T-helper 2 cell treated with Interferon-gamma antibody and Interleukin-4, amounts not matched to agents 5 μg/mL and 100 μg/mL, for 36 hours (primary cell): ENCODE data around the gene CYP11A1.

Experiments
- DNase-seq: peaks from one replicate; pipeline ENCODE4 v3.0.0; 2021; ENCODE audit warnings: low spot score
- H3K27ac Mint-ChIP-seq: one replicate; pipeline ENCODE4 v1.8.0; 2021; ENCODE audit warnings: mild to moderate bottlenecking, mixed read lengths
- H3K27me3 Mint-ChIP-seq: one replicate; pipeline ENCODE4 v1.8.0; 2021; ENCODE audit warnings: low read depth, mixed read lengths
- H3K36me3 Mint-ChIP-seq: one replicate; pipeline ENCODE4 v1.8.0; 2021; ENCODE audit warnings: low read depth, mixed read lengths
- H3K4me1 Mint-ChIP-seq: one replicate; pipeline ENCODE4 v1.8.0; 2021; ENCODE audit warnings: low read depth, mixed read lengths
- H3K4me3 Mint-ChIP-seq: one replicate; pipeline ENCODE4 v1.8.0; 2022; ENCODE audit warnings: mild to moderate bottlenecking, moderate library complexity, mixed read lengths
- H3K9me3 Mint-ChIP-seq: one replicate; pipeline ENCODE4 v1.8.0; 2021; ENCODE audit warnings: mixed read lengths

CYP11A1 gene

DNA sequence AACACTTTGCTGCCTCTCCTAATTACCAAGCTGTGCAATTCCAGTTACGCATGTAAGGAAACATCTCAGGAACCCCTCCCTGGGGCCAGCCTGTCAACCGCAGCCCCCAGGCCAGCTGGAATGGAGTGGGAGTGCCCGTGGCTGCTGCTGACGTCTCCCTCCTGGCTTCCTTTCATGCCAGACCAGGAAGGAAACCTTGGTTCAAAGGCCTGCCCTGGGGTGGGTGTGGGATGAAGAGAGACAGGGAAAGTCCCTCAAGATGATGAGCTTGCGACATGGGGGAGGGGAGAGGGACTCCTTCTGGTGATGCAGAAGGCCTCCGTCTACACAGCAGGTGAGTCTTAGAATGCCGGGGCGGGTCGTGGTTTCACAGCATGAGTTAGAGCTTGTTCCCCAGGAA lies 11.4 kb upstream of the CYP11A1 start:
- peaks cover 35% of the 10 kb centered on the region for H3K4me1 Mint-ChIP-seq
- no peak overlapping the region for H3K27ac Mint-ChIP-seq
- H3K4me3 Mint-ChIP-seq, result no peak overlapping the region
- no peaks in the 10 kb centered on the region for H3K9me3 Mint-ChIP-seq
- H3K27me3 Mint-ChIP-seq, result no peaks in the 10 kb centered on the region
- H3K36me3 Mint-ChIP-seq, result no peaks in the 10 kb centered on the region
- DNase-seq, result peak; percentile 67

DNA sequence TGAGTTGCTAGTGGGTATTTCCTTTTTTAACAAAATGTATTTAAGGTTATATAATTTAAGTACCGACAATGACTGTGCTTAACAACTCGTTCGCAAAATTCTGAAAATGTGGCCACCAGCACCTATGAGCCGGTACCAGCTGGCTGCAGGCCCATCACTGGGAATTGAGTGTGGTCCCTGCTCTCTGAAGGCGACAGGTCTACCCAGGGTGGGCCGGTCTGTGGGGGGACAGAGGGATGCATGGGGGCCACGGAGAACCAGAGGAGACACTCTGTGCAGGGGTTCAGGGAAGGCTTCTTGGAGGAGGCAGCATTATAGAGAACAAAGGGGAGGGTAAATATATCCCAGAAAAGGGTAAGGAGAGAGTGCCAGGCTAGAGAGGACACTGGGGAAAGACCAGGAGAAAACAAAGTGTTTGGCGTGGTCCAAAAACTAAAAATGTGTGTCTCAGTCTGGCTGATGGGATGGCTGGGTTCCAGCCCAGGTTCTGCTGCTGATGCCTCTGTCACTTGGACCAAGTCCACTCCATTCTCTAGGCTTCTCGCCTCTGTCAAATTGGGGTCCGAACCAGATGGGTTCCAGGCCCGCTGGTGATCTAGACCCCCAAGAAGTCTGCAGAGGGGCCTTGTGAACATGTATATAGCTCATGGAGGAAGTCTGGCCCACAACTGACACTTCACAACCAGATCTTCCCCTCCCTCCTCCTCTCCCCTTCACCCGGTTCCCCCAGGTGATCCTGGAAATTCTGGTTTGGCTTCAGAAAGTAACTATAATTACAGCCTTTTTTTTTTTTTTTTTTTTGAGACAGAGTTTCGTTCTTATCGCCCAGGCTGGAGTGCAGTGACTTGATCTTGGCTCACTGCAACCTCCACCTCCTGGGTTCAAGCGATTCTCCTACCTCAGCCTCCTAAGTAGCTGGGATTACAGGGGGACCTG lies 10.7 kb upstream of the CYP11A1 start:
- no peak for DNase-seq
- H3K27ac Mint-ChIP-seq, result no peak overlapping the region
- no peaks in the 10 kb centered on the region for H3K36me3 Mint-ChIP-seq
- no peaks in the 10 kb centered on the region for H3K27me3 Mint-ChIP-seq
- H3K4me1 Mint-ChIP-seq, result peaks cover 33% of the 10 kb centered on the region
- no peaks in the 10 kb centered on the region for H3K9me3 Mint-ChIP-seq
- no peak overlapping the region for H3K4me3 Mint-ChIP-seq

DNA sequence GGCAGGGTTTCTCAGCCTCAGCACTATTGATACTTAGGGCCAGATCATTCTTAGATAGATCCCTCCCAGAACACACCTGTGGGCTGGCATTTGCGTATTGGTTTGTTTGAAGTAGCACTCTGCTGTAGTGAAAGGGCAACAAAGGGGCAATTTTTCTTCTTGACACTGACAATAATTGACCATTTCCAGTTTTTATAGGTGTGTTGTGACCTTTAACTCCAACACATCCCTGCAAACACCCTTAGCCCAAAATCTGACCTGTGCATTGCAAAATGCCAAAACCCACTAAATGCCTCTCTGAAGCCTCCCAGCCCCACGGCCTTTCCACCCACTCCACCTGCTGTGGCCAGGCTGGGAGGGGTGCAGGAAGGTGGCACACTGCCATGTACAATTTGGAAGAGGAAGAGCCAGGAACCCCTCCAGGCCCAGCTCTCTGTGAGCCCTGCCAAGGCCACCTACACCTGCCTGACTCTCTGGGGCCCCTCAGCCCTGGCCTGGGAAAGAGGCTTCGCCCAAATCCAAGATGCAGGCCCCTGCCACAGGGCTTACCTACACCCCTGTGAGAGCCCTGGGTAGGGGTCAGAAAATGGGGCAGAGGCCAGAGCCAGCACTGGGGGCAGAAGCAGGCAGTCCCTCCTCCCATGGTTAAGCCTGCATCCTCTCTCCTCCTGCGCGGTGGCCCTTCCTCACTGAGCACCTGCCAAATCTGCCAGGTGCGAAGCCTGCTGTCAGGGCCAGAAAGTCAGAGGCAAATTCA lies 9.6 kb upstream of the CYP11A1 start:
- H3K27me3 Mint-ChIP-seq, result peaks cover 3% of the 10 kb centered on the region
- no peaks in the 10 kb centered on the region for H3K36me3 Mint-ChIP-seq
- H3K4me3 Mint-ChIP-seq, result no peak overlapping the region
- H3K9me3 Mint-ChIP-seq, result no peaks in the 10 kb centered on the region
- peaks cover 25% of the 10 kb centered on the region for H3K4me1 Mint-ChIP-seq
- H3K27ac Mint-ChIP-seq, result no peak overlapping the region
- no peak for DNase-seq

DNA sequence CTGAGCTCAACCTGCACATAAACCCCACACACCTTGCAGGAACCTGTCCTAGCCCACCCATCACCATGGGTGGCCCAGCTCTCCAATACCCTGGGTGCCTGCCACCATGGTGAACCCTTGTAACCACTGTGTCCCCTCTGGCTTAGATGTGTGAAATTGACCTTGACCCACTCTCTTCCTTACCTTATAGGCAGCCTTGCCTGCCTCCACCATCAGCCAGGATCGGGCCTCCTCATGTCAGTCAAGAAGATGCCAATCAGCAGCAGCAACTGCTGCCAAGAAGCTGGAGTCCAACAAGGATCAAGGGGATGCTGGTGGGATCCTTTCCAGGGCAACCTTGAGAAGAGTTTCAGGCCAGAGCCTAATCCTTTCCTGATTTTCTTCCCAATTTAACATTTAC lies 8.8 kb upstream of the CYP11A1 start:
- Mint-ChIP-seq H3K4me1 (peaks cover 25% of the 10 kb centered on the region), H3K36me3 (no peaks in the 10 kb centered on the region), H3K9me3 (no peaks in the 10 kb centered on the region), H3K4me3 (no peak overlapping the region), H3K27ac (no peak overlapping the region), H3K27me3 (peaks cover 6% of the 10 kb centered on the region)
- DNase-seq, result no peak

GRCh38 chr15:74375303-74375693 lies 7.9 kb upstream of the CYP11A1 start:
- H3K36me3 Mint-ChIP-seq, result no peaks in the 10 kb centered on the region
- peak overlapping the region; percentile 86 for H3K4me3 Mint-ChIP-seq
- peak; percentile 73 for DNase-seq
- no peaks in the 10 kb centered on the region for H3K9me3 Mint-ChIP-seq
- peaks cover 18% of the 10 kb centered on the region for H3K4me1 Mint-ChIP-seq
- peaks cover 13% of the 10 kb centered on the region for H3K27me3 Mint-ChIP-seq
- no peak overlapping the region for H3K27ac Mint-ChIP-seq

DNA sequence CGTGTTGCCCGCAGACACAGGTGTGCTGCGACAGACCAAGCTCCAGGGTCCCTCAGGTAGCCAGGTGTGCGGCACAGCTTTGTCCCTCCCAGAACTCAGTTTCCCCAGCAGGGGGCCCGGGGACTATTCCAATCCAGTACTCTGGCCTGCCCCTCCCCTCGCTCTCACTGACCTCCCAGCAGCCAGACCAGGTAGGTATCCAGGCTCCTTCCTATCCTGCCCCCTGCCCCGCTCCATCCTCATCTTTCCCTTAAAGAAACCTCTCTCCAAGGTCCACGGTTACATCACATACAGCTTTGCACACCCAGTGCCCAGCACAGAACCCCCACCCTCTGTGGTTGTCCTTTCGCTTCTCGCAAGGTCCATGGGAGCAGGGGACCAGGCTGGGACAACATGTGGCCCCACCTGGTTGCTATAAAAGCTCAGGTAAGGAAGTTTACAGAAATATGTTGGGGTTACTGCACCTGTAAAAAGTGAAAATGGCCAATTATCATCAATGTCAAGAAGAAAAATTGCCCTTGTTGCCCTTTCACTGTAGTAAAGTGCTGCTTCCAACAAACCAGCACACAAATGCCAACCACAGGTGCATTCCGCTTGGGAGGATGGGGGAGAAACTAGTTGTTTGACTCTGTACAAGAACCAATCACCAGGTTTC lies 7.3 kb upstream of the CYP11A1 start:
- no peak for DNase-seq
- Mint-ChIP-seq H3K4me3 (peak overlapping the region; percentile 86), H3K27me3 (peaks cover 16% of the 10 kb centered on the region), H3K36me3 (no peaks in the 10 kb centered on the region), H3K4me1 (peaks cover 18% of the 10 kb centered on the region), H3K9me3 (no peaks in the 10 kb centered on the region), H3K27ac (no peak overlapping the region)

- no peaks in the 10 kb centered on the region for H3K9me3 Mint-ChIP-seq
- peak overlapping the region; percentile 86 for H3K4me3 Mint-ChIP-seq
- H3K27me3 Mint-ChIP-seq, result peaks cover 18% of the 10 kb centered on the region
- peak; percentile 89 for DNase-seq
- H3K27ac Mint-ChIP-seq, result peak overlapping the region; percentile 74
- peaks cover 14% of the 10 kb centered on the region for H3K4me1 Mint-ChIP-seq
- no peaks in the 10 kb centered on the region for H3K36me3 Mint-ChIP-seq
Observed at GRCh38 chr15:74373731-74374647, 6.5 kb upstream of the CYP11A1 start.

GRCh38 chr15:74373056-74373650 lies 5.7 kb upstream of the CYP11A1 start:
- Mint-ChIP-seq H3K4me3 (peak overlapping the region; percentile 86), H3K36me3 (no peaks in the 10 kb centered on the region), H3K9me3 (no peaks in the 10 kb centered on the region), H3K27ac (peak overlapping the region; percentile 74), H3K4me1 (peaks cover 10% of the 10 kb centered on the region), H3K27me3 (peaks cover 24% of the 10 kb centered on the region)
- DNase-seq, result no peak

GRCh38 chr15:74370471-74370870 lies 3.0 kb upstream of the CYP11A1 start:
- Mint-ChIP-seq H3K27me3 (peaks cover 42% of the 10 kb centered on the region), H3K27ac (no peak overlapping the region), H3K9me3 (no peaks in the 10 kb centered on the region), H3K4me3 (no peak overlapping the region), H3K36me3 (no peaks in the 10 kb centered on the region), H3K4me1 (peaks cover 10% of the 10 kb centered on the region)
- DNase-seq, result no peak

DNA sequence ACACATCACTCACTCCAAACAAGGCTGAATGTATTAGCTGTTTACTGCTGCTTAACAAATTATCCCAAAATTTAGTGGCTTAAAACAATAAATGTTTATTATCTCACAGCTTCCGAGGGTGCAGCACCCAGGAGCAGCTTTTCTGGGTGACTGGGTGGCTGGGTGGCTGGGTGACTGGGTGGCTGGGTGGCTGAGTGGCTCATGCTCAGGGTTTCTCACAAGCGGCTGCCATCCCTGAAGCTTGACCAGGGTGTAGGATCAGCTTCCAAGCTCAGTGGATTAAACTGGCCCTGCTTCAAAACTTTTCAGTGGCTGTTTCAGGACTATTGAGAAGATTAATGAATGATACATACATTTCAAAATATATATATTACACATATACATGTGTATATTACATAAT lies 2.3 kb upstream of the CYP11A1 start:
- H3K4me3 Mint-ChIP-seq, result no peak overlapping the region
- no peak overlapping the region for H3K27ac Mint-ChIP-seq
- H3K4me1 Mint-ChIP-seq, result peaks cover 4% of the 10 kb centered on the region
- H3K36me3 Mint-ChIP-seq, result no peaks in the 10 kb centered on the region
- DNase-seq, result no peak
- H3K27me3 Mint-ChIP-seq, result peaks cover 50% of the 10 kb centered on the region
- no peaks in the 10 kb centered on the region for H3K9me3 Mint-ChIP-seq

GRCh38 chr15:74369084-74369745 lies 1.8 kb upstream of the CYP11A1 start:
- Mint-ChIP-seq H3K27ac (no peak overlapping the region), H3K36me3 (no peaks in the 10 kb centered on the region), H3K27me3 (peaks cover 55% of the 10 kb centered on the region), H3K9me3 (no peaks in the 10 kb centered on the region), H3K4me1 (peaks cover 3% of the 10 kb centered on the region), H3K4me3 (no peak overlapping the region)
- no peak for DNase-seq

GRCh38 chr15:74368121-74368520 lies 675 bp upstream of the CYP11A1 start:
- no peak for DNase-seq
- no peak overlapping the region for H3K4me3 Mint-ChIP-seq
- H3K27me3 Mint-ChIP-seq, result peaks cover 65% of the 10 kb centered on the region
- no peaks in the 10 kb centered on the region for H3K36me3 Mint-ChIP-seq
- H3K9me3 Mint-ChIP-seq, result no peaks in the 10 kb centered on the region
- H3K4me1 Mint-ChIP-seq, result no peaks in the 10 kb centered on the region
- H3K27ac Mint-ChIP-seq, result no peak overlapping the region
